Lower leg skin (tissue), 3 donors: ENCODE data around the gene DIP2C.

Source experiments
- CTCF ChIP-seq, 3 donors: fragments of 450-650 bp; IDR thresholded peaks; one replicate each; pipeline ENCODE4 v1.5.1; 2016; ENCODE audit warnings: antibody characterized with exemption in 3 of 3, mild to moderate bottlenecking in 3 of 3, moderate library complexity in 2 of 3
- POLR2A ChIP-seq, 2 donors: fragments of 450-650 bp; IDR thresholded peaks; one replicate each; pipeline ENCODE4 v1.6.1; 2016 to 2017; ENCODE audit warnings: antibody characterized with exemption in 2 of 2, mild to moderate bottlenecking in 1 of 2, moderate library complexity in 1 of 2

DNA sequence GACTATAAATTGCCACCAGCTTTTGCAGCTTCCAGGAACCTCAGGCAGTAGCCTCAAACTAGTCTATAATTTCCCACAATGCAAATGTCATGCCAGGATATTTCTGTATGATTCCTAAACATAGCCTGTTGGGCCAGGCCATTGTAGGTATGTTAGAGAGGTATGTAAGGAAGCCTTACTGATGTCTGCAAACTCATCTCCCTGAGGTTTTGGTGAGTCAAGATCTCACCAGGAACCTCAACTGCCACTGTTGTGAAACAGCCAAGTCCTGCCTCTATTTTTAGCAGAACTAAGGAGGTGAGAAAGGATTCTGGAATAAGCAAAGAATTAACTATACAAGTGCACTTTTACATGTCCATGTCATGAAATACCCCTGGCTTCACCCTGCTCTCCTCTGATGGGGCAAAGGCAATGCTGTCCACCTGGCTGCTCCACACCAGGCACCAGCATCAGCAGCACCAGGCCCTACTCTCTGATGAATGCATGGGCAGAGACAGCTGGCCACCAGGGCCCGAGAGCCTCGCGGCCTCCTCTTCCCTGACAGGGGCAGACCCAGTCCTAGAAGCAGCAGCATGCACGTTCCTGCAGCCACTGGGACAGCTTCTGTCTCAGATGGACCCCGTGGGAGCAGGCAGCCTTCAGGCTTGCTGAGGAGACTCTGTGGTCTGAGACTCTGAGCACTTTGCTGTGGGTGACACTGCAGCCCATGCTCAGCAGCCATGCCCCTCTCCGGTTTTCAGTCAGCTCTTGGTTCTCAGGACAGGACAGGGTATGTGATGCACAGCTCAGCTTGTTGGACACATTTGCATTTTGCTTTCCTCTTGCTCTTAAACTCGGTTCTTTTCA is 407.0 kb downstream of the DIP2C start:
- no peak for TF ChIP-seq CTCF (IDR thresholded peaks at IDR 0.05)
- no peak for TF ChIP-seq POLR2A (IDR thresholded peaks at IDR 0.05)
